Measurements from ENCODE around the gene AKAP10.

- TF ChIP-seq, protein P1, sequence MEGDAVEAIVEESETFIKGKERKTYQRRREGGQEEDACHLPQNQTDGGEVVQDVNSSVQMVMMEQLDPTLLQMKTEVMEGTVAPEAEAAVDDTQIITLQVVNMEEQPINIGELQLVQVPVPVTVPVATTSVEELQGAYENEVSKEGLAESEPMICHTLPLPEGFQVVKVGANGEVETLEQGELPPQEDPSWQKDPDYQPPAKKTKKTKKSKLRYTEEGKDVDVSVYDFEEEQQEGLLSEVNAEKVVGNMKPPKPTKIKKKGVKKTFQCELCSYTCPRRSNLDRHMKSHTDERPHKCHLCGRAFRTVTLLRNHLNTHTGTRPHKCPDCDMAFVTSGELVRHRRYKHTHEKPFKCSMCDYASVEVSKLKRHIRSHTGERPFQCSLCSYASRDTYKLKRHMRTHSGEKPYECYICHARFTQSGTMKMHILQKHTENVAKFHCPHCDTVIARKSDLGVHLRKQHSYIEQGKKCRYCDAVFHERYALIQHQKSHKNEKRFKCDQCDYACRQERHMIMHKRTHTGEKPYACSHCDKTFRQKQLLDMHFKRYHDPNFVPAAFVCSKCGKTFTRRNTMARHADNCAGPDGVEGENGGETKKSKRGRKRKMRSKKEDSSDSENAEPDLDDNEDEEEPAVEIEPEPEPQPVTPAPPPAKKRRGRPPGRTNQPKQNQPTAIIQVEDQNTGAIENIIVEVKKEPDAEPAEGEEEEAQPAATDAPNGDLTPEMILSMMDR (IDR thresholded peaks at IDR 0.05; ENCODE audit: control extremely low read depth in 1 of 3, insufficient read depth in 1 of 3, low read depth in 1 of 3, low read length in 3 of 3) = peak in 2 of 3 experiments; percentile 15 to 26; a peak in 2 of 4 replicates
- no peak; a peak in 2 of 4 replicates for TF ChIP-seq SIN3A (conservative IDR thresholded peaks at IDR 0.05 in 1 of 2, IDR thresholded peaks at IDR 0.05 in 1 of 2; ENCODE audit: low read depth in 1 of 2, low read length in 2 of 2)
- TF ChIP-seq EP300 (IDR thresholded peaks at IDR 0.05; ENCODE audit: borderline replicate concordance in 1 of 2, low read depth in 2 of 2, low read length in 2 of 2) = no peak
- no peak for TF ChIP-seq POU5F1 (IDR thresholded peaks at IDR 0.05; ENCODE audit: low read depth, low read length)
- no peak for TF ChIP-seq CEBPB (IDR thresholded peaks at IDR 0.05; ENCODE audit: low read depth, low read length)
- no peak for TF ChIP-seq CBX5 (IDR thresholded peaks at IDR 0.05; ENCODE audit: low read depth, low read length)
Observed at GRCh38 chr17:19978209-19978802, 678 bp upstream of the AKAP10 start.

All from H1 (cell line).